DND-41 (cell line): ENCODE results near the gene RAD51B.

Source experiments
- ATAC-seq: fragments of 200-7000 bp; cut with Tn5 transposase; 3 replicates; pipeline ENCODE4 v1.9.1; 2021; ENCODE audit warnings: low read depth; ENCODE audit not compliant: insufficient read depth
- DNase-seq: peaks from one replicate; pipeline ENCODE4 v3.0.0-alpha.2; 2020
- H2AFZ ChIP-seq: 2 replicates; pipeline ENCODE4 v1.6.0; 2012; ENCODE audit warnings: low read depth, low read length
- H3K27ac ChIP-seq: 2 replicates; pipeline ENCODE4 v1.5.1; 2012; ENCODE audit warnings: low read length, inconsistent platforms
- H3K27me3 ChIP-seq: fragments of 200-600 bp; sonication (generic); 2 replicates; pipeline ENCODE4 v1.6.0; 2012; ENCODE audit warnings: low read length, mild to moderate bottlenecking, inconsistent platforms; ENCODE audit not compliant: insufficient read depth, poor library complexity
- H3K36me3 ChIP-seq: 2 replicates; pipeline ENCODE4 v1.5.1; 2012; ENCODE audit warnings: low read length, inconsistent platforms; ENCODE audit not compliant: insufficient read depth
- H3K4me1 ChIP-seq: 2 replicates; pipeline ENCODE4 v1.5.1; 2012; ENCODE audit warnings: mild to moderate bottlenecking, low read length; ENCODE audit not compliant: insufficient read depth
- H3K4me2 ChIP-seq: 2 replicates; pipeline ENCODE4 v1.6.0; 2012; ENCODE audit warnings: mild to moderate bottlenecking, moderate library complexity, low read length, inconsistent platforms; ENCODE audit not compliant: insufficient read depth
- H3K4me3 ChIP-seq, 2 experiments: fragments of 200-600 bp in 1 of 2; shearing (Covaris generic) in 1 of 2; 2 replicates each; pipeline ENCODE4 v1.5.1; 2012 to 2016; ENCODE audit warnings: inconsistent platforms in 2 of 2, low read length in 2 of 2, mild to moderate bottlenecking in 2 of 2, low read depth in 1 of 2, moderate library complexity in 1 of 2
- H3K79me2 ChIP-seq: 2 replicates; pipeline ENCODE4 v1.6.0; 2012; ENCODE audit warnings: low read length, inconsistent platforms; ENCODE audit not compliant: insufficient read depth
- H3K9ac ChIP-seq: 2 replicates; pipeline ENCODE4 v1.6.0; 2012; ENCODE audit warnings: low read depth, mild to moderate bottlenecking, inconsistent platforms, low read length, moderate library complexity
- H3K9me3 ChIP-seq: 2 replicates; pipeline ENCODE4 v1.5.1; 2012; ENCODE audit warnings: low read length, moderate library complexity, mild to moderate bottlenecking, inconsistent platforms; ENCODE audit not compliant: insufficient read depth, severe bottlenecking
- H4K20me1 ChIP-seq: 2 replicates; pipeline ENCODE4 v1.6.0; 2012; ENCODE audit warnings: low read length; ENCODE audit not compliant: insufficient read depth
- EZH2 ChIP-seq: IDR thresholded peaks from 3 replicates; pipeline ENCODE4 v1.6.1; 2012; ENCODE audit warnings: borderline replicate concordance, low read depth, mild to moderate bottlenecking, moderate library complexity, low read length, inconsistent platforms; ENCODE audit not compliant: severe bottlenecking
- TF ChIP-seq, protein P1 (sequence below): IDR thresholded peaks from 2 replicates; pipeline ENCODE4 v1.5.1; 2012; ENCODE audit warnings: borderline replicate concordance, low read length, moderate library complexity, mild to moderate bottlenecking; ENCODE audit not compliant: poor library complexity, severe bottlenecking; ENCODE audit errors: extremely low read depth

Gene RAD51B

DNA sequence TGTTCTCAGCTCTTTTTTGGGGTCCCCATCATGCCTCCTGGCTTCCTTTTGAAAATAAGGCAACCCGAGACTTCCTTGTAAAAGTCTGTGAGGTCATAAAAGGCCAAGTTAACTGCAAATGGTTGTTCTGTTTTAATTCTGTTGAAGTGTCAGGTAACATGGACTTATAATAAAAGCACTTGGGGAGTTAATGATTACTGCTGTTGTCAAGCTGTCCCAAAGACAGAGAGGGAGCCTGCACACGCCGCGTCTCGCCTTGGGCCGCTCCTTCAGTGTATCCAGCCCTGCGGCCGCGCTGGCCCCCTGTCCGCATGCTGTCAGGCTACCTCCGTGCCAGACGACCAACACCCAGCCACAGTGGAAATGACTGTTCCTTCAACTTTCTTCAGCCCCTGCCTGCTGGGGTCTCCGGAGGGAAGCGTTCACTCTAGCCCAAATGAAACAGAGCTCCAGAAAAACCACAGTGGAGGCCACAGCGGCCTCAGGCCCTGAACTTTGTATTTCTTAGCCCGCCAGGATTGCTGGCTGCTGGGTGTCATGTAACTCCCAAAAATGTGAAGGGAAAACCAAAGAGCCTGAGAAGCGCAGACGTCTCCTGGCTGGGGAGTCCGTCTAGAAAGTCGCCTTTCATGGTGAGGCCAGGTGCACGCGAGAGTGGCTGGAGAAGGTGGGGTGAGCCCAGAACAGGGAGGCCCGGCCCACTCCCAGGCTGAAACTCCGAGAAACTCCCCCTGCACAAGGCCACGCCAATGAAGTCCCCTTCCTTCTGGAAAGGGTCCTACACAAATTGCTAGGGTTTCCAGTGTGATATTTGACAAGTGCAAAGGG lies 784.2 kb downstream of the RAD51B start:
- Histone ChIP-seq H3K27me3 (no peaks in the 10 kb centered on the region), H3K4me3 (no peak overlapping the region), H3K4me2 (no peak overlapping the region), H3K9ac (no peak overlapping the region), H3K79me2 (no peaks in the 10 kb centered on the region), H4K20me1 (no peaks in the 10 kb centered on the region), H2AFZ (no peak overlapping the region), H3K4me1 (no peaks in the 10 kb centered on the region), H3K9me3 (peaks cover 5% of the 10 kb centered on the region), H3K36me3 (no peaks in the 10 kb centered on the region), H3K27ac (no peak overlapping the region)
- DNase-seq: no peak
- TF ChIP-seq, protein P1, sequence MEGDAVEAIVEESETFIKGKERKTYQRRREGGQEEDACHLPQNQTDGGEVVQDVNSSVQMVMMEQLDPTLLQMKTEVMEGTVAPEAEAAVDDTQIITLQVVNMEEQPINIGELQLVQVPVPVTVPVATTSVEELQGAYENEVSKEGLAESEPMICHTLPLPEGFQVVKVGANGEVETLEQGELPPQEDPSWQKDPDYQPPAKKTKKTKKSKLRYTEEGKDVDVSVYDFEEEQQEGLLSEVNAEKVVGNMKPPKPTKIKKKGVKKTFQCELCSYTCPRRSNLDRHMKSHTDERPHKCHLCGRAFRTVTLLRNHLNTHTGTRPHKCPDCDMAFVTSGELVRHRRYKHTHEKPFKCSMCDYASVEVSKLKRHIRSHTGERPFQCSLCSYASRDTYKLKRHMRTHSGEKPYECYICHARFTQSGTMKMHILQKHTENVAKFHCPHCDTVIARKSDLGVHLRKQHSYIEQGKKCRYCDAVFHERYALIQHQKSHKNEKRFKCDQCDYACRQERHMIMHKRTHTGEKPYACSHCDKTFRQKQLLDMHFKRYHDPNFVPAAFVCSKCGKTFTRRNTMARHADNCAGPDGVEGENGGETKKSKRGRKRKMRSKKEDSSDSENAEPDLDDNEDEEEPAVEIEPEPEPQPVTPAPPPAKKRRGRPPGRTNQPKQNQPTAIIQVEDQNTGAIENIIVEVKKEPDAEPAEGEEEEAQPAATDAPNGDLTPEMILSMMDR: no peak
- no peak for TF ChIP-seq EZH2
- ATAC-seq: no peak

DNA sequence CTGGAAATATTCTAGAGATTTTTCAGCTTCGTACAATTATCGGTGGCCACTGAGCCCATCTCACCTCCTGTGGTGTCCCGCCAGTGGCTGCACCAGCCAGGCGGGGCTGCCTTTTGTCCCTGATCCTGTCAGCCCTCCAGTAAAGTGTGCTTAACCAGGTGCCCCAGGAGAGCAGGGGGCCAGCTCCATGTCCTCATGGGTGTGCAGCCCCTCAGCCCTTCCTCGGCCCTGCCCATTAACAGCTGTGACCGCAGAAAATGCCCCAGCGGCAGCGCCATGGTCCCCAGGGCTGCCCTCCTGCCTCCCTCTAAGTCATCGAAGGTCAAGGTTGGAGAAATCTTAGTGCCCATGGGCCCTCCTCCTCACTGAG lies 784.8 kb downstream of the RAD51B start:
- Histone ChIP-seq H3K4me2 (no peak overlapping the region), H3K27ac (no peak overlapping the region), H3K9me3 (peaks cover 5% of the 10 kb centered on the region), H3K4me3 (no peak overlapping the region), H3K79me2 (no peaks in the 10 kb centered on the region), H3K4me1 (no peaks in the 10 kb centered on the region), H2AFZ (no peak overlapping the region), H3K27me3 (no peaks in the 10 kb centered on the region), H3K36me3 (no peaks in the 10 kb centered on the region), H4K20me1 (no peaks in the 10 kb centered on the region), H3K9ac (no peak overlapping the region)
- DNase-seq: no peak
- no peak for TF ChIP-seq EZH2
- TF ChIP-seq, protein P1: no peak
- no peak for ATAC-seq

DNA sequence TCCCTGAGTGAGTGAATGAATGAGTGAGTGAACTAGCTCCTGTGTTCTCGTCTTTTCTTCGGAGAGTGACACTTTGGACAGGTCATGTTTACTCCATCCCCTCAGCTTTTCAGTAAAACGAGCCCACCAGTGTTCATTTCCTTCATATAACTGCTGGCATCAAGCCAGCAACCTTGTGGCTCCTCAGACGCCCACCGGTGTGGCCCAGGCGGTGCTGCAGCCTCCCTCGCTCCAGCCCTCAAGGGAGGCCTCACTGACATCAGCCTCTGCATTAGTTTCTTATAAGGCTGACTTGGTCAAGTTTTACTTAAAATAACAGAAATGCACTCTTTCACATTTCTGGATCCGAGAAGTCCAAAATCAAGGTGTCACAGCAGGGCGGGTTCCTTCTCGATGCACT lies 785.2 kb downstream of the RAD51B start:
- Histone ChIP-seq H3K4me1 (no peaks in the 10 kb centered on the region), H3K27me3 (no peaks in the 10 kb centered on the region), H3K4me3 (no peak overlapping the region), H3K9me3 (peaks cover 5% of the 10 kb centered on the region), H3K9ac (no peak overlapping the region), H3K79me2 (no peaks in the 10 kb centered on the region), H2AFZ (no peak overlapping the region), H3K27ac (no peak overlapping the region), H4K20me1 (no peaks in the 10 kb centered on the region), H3K36me3 (no peaks in the 10 kb centered on the region), H3K4me2 (no peak overlapping the region)
- DNase-seq (no peak), ATAC-seq (no peak)
- TF ChIP-seq, protein P1: no peak
- no peak for TF ChIP-seq EZH2
